Thyroid gland (tissue), 4 donors: Measurements from ENCODE around the gene TMEM128.

ENCODE experiments used
- POLR2A ChIP-seq, 2 donors: fragments of 450-650 bp; IDR thresholded peaks; one replicate each; pipeline ENCODE4 v1.6.1; 2017; ENCODE audit warnings: antibody characterized with exemption in 2 of 2, mild to moderate bottlenecking in 2 of 2, moderate library complexity in 1 of 2
- TF ChIP-seq, protein P1 (sequence below), 6 experiments: fragments of 200-600 bp in 3 of 6; fragments of 450-650 bp in 3 of 6; sonication (generic) in 3 of 6; IDR thresholded peaks; one replicate each; pipeline ENCODE4 v1.5.1; 2016 to 2019; ENCODE audit warnings: antibody characterized with exemption in 6 of 6, mild to moderate bottlenecking in 2 of 6, inconsistent platforms in 1 of 6, moderate library complexity in 1 of 6

DNA sequence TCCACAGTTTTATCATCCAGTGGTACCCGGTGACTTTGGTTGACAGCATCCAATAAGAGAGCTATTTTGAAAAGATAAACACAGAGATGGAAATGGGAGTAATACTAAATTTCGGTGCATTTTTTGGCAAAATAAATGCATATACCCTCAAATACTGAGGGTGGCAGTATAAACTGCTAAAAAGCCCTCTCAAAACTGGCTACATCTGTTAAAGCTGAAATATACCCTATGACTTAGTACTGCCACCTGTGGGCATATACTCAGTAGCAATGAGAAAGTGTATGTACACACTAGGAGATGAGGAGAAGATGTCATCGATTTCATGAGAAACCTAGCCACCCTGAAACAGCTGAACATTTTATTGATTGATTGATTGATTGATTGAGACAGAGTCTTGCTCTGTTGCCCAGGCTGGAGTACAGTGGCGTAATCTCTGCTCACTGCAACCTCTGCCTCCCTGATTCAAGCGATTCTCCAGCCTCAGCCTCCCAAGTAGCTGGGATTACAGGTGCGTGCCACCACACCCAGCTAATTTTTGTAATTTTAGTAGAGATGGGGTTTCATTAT, 12.2 kb upstream of the TMEM128 start:
- TF ChIP-seq, protein P1, sequence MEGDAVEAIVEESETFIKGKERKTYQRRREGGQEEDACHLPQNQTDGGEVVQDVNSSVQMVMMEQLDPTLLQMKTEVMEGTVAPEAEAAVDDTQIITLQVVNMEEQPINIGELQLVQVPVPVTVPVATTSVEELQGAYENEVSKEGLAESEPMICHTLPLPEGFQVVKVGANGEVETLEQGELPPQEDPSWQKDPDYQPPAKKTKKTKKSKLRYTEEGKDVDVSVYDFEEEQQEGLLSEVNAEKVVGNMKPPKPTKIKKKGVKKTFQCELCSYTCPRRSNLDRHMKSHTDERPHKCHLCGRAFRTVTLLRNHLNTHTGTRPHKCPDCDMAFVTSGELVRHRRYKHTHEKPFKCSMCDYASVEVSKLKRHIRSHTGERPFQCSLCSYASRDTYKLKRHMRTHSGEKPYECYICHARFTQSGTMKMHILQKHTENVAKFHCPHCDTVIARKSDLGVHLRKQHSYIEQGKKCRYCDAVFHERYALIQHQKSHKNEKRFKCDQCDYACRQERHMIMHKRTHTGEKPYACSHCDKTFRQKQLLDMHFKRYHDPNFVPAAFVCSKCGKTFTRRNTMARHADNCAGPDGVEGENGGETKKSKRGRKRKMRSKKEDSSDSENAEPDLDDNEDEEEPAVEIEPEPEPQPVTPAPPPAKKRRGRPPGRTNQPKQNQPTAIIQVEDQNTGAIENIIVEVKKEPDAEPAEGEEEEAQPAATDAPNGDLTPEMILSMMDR (IDR thresholded peaks at IDR 0.05) = no peak
- TF ChIP-seq POLR2A (IDR thresholded peaks at IDR 0.05) = no peak
